ENCODE measurements around the gene ZNF526.
A peak's percentile ranks its signal among the peaks of the same experiment; 100 is the strongest.

ZNF526 gene, protein sequence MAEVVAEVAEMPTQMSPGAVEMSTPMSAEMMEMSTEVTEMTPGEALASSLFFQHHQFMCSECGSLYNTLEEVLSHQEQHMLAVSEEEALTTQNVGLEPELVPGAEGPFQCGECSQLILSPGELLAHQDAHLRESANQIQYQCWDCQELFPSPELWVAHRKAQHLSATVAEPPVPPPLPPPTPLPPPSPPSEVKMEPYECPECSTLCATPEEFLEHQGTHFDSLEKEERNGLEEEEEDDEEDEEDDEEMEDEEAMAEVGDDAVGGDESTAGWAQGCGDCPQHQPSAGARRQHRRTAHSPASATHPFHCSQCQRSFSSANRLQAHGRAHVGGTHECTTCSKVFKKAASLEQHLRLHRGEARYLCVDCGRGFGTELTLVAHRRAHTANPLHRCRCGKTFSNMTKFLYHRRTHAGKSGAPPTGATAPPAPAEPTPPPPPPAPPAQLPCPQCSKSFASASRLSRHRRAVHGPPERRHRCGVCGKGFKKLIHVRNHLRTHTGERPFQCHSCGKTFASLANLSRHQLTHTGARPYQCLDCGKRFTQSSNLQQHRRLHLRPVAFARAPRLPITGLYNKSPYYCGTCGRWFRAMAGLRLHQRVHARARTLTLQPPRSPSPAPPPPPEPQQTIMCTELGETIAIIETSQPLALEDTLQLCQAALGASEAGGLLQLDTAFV

GRCh38 chr19:42219812-42220750 lies at the start of gene ZNF526:
Gene ZNF526 (plus strand): TSS chr19:42220312. CDS start chr19:42224404, 4,092 bp downstream.
- DNase-seq (ENCODE audit: low read depth), result peak; percentile 95

DNA sequence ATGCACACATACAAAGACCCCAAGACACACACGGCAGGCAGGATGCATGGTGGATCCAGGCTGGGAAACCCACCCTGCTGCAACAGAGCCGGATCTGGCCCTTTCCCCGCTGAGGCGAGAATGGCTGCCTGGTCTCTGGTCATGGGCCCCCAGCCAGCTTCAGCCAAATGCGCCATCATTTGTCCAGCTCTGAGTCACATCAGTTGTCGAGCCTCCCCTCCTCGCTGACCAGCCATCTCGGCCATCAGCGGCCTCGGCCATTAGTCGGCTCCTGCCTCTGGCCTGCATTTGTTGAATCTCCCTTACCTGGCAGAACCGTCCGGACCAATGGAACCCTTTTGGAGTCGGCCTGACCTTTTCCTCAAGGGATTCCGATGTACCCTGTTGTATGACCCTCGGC lies 49.4 kb upstream of the ZNF526 start:
- DNase-seq (ENCODE audit: low read depth), result no peak

DNA sequence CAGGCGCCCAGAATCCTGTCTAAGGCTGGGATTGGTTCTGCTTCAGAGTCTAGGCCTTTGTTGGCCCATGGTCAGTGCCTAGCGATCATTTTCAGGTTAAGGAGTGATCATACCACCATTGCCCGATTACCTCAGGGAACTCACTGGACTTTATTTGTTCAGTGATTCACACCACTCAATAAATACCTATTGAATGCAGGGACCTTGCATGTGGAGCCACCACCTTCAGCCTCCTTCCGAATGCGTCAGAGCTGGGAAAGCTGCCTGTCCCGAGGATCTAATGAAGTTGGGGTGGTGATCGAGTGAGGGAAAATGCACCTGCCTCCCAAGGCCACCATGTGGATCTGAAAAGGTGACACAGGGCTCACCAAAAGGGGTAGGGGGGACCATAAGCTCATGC lies 47.9 kb upstream of the ZNF526 start:
- DNase-seq (ENCODE audit: low read depth), result no peak

DNA sequence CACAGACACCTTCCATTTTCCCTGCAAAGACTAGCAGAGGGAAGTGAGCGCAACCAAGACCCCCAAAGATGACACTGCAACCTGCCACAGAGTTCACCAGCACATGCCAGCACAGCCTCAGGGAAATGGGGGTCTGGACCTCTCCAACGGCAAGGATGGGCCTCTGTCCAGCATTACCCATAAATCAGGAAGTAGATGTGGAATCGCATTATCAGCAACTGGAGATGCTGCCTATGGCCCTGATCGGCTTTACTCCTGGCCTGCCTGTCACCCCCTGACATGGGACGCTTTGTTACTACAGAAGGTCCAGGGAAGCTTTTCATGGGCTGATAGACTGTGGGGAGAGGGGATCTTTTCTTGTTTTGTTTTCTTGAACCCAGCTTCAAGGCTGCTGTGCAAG lies 46.4 kb upstream of the ZNF526 start:
- DNase-seq (ENCODE audit: low read depth), result no peak

DNA sequence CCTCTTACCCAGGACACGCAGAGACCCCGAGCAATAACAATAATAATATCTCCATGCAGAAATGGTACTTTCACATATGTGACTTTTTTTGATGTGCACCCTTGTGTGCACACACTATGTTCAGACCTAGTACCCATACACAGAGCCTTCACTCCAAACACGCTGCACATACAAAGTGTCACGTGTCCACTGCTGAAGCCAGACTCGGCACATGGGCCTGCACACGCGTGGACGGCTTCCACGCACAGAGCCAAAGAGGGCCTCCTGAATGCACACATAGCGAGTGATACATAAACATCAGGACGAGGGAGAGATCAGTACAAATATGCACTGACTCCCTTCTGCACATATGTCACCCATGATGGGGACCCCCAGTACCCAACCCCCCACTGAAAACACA lies 45.9 kb upstream of the ZNF526 start:
- no peak for DNase-seq (ENCODE audit: low read depth)

- no peak for DNase-seq (ENCODE audit: low read depth)
Measured at GRCh38 chr19:42174958-42175734, 45.0 kb upstream of the ZNF526 start.

DNA sequence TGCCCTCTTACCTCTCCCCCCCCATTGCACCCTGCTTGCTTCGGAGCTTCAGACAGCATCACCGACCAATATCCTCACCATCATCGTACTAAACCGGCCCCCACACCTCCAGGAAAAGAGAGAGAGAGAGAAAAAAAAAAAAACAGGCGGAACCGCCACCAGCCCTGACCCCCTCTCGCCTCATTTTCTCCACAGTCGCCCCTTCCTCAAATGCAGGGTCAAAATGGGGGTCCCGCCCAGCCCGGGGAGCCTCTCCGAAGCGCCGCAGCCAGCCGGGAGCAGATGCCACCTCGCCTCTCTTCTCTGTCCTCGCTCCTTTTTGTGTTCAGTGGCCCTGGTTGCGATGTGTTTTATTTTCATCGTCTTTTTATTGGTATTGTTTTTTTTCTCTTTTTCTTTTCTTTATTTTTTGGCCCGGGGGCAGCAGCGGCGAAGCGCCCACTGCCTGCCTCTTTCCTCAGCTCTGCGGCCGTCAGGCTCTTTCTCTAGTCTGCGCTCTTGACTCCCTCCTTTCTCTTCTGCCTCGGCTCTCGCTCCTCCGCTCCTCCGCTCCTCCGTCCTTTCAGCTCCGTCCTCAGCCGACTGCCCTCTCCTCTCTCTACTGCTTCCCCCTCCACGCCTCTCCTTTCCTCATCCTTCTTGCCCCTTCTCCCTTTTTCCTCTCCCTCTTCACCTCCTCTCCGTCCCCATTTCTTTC lies 44.0 kb upstream of the ZNF526 start:
- DNase-seq (ENCODE audit: low read depth), result no peak

GRCh38 chr19:42176649-42176989 lies 43.5 kb upstream of the ZNF526 start:
- no peak for DNase-seq (ENCODE audit: low read depth)

- peak; percentile 65 for DNase-seq (ENCODE audit: low read depth)
Measured at GRCh38 chr19:42176990-42177685, 43.0 kb upstream of the ZNF526 start.

- no peak for DNase-seq (ENCODE audit: low read depth)
Measured at GRCh38 chr19:42177686-42178019, 42.5 kb upstream of the ZNF526 start.

DNA sequence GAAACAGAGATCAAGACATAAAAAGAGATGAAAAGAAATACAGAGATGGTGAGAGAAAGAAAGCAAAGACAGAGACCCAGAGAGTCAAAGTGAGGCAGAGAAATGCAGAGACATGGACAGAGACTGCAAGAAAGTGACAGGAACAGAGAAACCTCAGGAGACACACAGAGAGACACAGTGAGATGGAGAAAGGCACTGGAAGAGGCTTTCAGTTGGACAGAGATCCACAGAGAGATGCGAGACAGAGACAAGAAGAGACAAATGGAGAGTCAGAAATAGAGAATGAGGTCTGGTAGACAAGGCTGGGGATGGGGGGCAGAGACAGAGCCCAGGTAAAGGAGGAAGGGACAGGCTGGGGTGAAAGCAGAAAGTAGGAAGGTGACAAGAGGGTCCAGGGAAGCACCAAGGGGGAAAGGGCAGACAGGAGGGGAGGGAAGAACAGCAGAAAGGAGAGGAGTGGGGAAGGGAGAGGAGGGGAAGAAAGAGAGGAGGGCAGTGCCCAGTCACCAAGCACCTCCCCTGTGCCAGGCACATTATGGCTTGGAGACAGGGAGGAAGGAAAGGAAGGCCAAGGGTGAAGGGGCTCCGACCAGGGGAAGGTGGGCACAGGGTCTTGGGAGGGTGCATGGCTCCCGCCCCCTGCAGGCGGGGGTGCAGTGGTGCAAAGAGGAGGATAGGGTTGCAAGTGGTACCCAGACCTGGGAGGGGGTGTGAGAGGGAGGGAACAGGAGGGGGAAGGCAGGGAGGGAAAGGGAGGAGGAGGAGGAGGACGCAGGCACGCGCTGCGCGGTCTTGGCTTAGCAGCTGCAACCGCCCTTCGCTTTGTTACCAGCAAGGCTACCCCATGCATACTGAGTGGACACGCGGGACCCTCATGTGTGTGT lies 41.1 kb upstream of the ZNF526 start:
- no peak for DNase-seq (ENCODE audit: low read depth)

GRCh38 chr19:42184401-42184861 lies 35.7 kb upstream of the ZNF526 start:
- peak; percentile 69 for DNase-seq (ENCODE audit: low read depth)

GRCh38 chr19:42185277-42185676 lies 34.8 kb upstream of the ZNF526 start:
- no peak for DNase-seq (ENCODE audit: low read depth)

GRCh38 chr19:42188665-42189064 lies 31.4 kb upstream of the ZNF526 start:
- no peak for DNase-seq (ENCODE audit: low read depth)

DNA sequence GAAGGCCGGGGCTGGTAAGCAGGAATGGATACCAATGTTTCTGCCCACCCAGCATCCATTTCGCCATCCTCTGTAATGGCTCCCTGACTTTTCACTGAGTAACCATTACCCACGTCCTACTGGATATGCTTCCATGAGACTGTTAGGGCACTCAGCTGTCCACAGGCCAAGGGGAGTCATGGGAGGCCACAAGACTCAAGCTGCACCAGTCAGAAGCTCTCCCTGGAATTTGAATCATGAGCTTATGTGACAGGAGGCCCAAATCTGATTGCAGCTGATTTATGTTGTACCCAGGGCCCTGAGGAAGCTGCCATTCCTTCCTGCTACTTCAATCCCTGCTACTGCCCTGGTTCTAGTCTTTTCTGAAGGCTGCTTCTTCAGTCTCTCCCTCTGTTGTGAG lies 31.0 kb upstream of the ZNF526 start:
- no peak for DNase-seq (ENCODE audit: low read depth)

DNA sequence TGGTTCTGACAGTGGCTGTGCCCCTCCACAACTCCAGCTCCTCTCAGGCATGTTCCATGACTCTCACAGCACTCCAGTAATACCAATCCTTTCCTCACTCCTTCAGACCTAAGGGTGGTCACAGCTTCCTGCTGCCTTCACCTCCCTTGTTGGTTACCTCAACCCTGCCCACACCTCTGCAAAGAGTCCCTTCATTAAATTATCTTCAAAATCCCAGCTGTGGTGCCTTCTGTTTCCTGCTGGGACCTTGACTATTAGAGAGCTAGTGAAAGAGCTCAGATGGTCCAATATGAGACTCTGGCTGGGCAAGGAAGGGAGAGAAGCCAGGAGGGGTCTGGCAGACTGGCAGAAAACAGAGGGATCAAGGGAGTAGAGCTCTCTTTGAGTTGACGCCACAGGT lies 28.8 kb upstream of the ZNF526 start:
- DNase-seq (ENCODE audit: low read depth), result no peak

DNA sequence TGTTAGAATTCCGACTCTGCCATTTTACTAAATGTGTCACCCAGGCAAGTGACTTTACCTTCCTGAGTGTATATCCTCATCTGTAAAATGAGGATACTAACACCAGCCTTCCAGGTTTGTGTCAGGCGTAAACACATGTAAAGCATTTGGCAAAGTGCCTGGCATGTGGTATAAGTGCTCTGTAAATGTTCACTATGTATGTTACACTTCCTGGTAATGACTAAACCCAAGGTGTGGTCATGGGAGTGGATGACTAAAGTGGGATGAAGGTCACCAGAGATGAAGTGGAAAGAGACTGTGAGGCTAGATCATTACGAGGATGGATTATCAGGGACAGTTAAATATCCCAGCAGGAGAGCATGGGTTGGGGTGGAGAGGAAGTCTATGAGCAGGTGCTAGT lies 28.3 kb upstream of the ZNF526 start:
- DNase-seq (ENCODE audit: low read depth), result no peak

DNA sequence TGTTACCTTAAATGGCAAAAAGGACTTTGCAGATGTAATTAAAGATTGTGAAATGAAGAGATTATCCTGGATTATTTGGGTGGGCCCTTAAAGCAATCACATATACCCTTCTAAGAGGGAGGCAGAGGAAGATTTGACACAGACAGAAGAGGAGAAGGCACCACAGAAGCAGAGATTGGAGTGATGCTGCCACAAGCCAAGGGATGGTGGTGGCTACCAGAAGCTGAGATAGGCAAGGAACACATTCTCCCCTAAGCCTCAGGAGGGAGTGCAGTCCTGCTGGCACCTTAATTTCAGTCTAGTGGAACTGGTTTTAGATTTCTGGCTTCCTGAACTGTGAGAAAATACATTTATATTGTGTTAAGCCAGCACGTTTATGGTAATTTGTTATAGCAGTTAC lies 26.8 kb upstream of the ZNF526 start:
- DNase-seq (ENCODE audit: low read depth), result no peak

- no peak for DNase-seq (ENCODE audit: low read depth)
Measured at GRCh38 chr19:42193706-42194105, 26.4 kb upstream of the ZNF526 start.
